HEK293 (cell line): ENCODE measurements around the gene TRAF3.

Source experiments
- CTCF ChIP-seq: fragments of 450-650 bp; formaldehyde crosslinking; IDR thresholded peaks from 2 replicates; pipeline ENCODE4 v1.5.1; 2016; ENCODE audit warnings: missing biosample characterization, missing genetic modification characterization
- KLF9 ChIP-seq: fragments of 450-650 bp; formaldehyde crosslinking; IDR thresholded peaks from 2 replicates; pipeline ENCODE4 v1.5.1; 2016; ENCODE audit warnings: missing biosample characterization, missing genetic modification characterization, low read depth
- ZNF335 ChIP-seq: fragments of 450-650 bp; formaldehyde crosslinking; conservative IDR thresholded peaks from 2 replicates; pipeline ENCODE4 v1.5.1; 2016; ENCODE audit warnings: missing biosample characterization, missing genetic modification characterization

DNA sequence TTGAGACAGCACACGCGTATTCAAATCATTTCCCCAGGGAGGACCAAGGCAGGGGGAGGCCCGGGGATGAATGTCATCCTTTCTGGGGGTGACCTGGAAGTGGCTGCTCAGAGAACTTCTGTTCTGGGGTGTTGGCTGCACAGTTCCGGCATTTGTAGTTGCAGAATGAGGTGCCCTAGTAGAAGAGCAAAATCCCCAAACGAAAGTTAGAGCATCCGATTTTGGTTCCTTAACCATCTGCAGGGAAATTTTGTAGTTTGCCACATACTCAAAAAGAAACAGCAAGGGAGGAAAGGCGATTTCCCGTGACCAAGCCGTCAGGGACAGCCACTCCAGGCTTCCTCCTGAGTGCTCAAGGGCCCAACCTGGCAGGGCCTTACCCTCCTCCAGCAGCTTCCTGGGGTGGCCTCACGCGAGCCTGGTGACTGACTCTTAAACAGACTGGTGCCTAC lies 13.0 kb upstream of the TRAF3 start:
- TF ChIP-seq CTCF (tag by site-specific recombination), result no peak
- TF ChIP-seq ZNF335, result no peak
- no peak for TF ChIP-seq KLF9 (tag by site-specific recombination)
